Measurements from ENCODE around the gene HOATZ. TPM values are rescaled to one million over a fixed set of nuclear protein-coding genes. Genes with fewer than 3 reads are reported as not detected.

The HOATZ gene
- total RNA-seq, result not detected
- long read RNA-seq, result 0 reads

- intact Hi-C loops (cut with DNase I), result no loop called here
- no peak for DNase-seq (ENCODE audit: low spot score)
Observed at GRCh38 chr11:111514216-111515031, at the start of gene HOATZ. Gene HOATZ, plus strand, starts transcription at chr11:111514778. Its CDS starts 7 bp downstream, at chr11:111514785.

GRCh38 chr11:111465400-111465799, 49.2 kb upstream of the HOATZ start:
- intact Hi-C loops (cut with DNase I), result no loop called here

GRCh38 chr11:111466615-111467014, 48.0 kb upstream of the HOATZ start:
- DNase-seq (ENCODE audit: low spot score), result no peak
- intact Hi-C loops (cut with DNase I), result no loop called here

More at GRCh38 chr11:111465400-111465799, 49.2 kb upstream of the HOATZ start:
- no peak for DNase-seq (ENCODE audit: low spot score)

GRCh38 chr11:111469200-111469599, 45.4 kb upstream of the HOATZ start:
- no peak for DNase-seq (ENCODE audit: low spot score)
- intact Hi-C loops (cut with DNase I), result no loop called here

GRCh38 chr11:111472228-111472627, 42.4 kb upstream of the HOATZ start:
- intact Hi-C loops (cut with DNase I), result no loop called here
- no peak for DNase-seq (ENCODE audit: low spot score)

GRCh38 chr11:111474432-111474831, 40.1 kb upstream of the HOATZ start:
- intact Hi-C loops (cut with DNase I), result no loop called here
- no peak for DNase-seq (ENCODE audit: low spot score)

- DNase-seq (ENCODE audit: low spot score), result no peak
- intact Hi-C loops (cut with DNase I), result no loop called here
Observed at GRCh38 chr11:111476366-111476765, 38.2 kb upstream of the HOATZ start.

GRCh38 chr11:111476956-111477355, 37.6 kb upstream of the HOATZ start:
- intact Hi-C loops (cut with DNase I), result no loop called here
- no peak for DNase-seq (ENCODE audit: low spot score)

- no peak for DNase-seq (ENCODE audit: low spot score)
- intact Hi-C loops (cut with DNase I), result no loop called here
Observed at GRCh38 chr11:111477898-111478297, 36.7 kb upstream of the HOATZ start.

GRCh38 chr11:111479666-111480065, 34.9 kb upstream of the HOATZ start:
- intact Hi-C loops (cut with DNase I), result no loop called here
- no peak for DNase-seq (ENCODE audit: low spot score)

- intact Hi-C loops (cut with DNase I), result no loop called here
- no peak for DNase-seq (ENCODE audit: low spot score)
Observed at GRCh38 chr11:111483431-111483830, 31.1 kb upstream of the HOATZ start.

GRCh38 chr11:111490496-111490895, 24.1 kb upstream of the HOATZ start:
- intact Hi-C loops (cut with DNase I), result no loop called here
- DNase-seq (ENCODE audit: low spot score), result no peak

GRCh38 chr11:111494040-111494439, 20.5 kb upstream of the HOATZ start:
- no peak for DNase-seq (ENCODE audit: low spot score)
- intact Hi-C loops (cut with DNase I), result no loop called here

- intact Hi-C loops (cut with DNase I), result no loop called here
- no peak for DNase-seq (ENCODE audit: low spot score)
Observed at GRCh38 chr11:111499483-111499882, 15.1 kb upstream of the HOATZ start.

- intact Hi-C loops (cut with DNase I), result no loop called here
Observed at GRCh38 chr11:111500481-111500880, 14.1 kb upstream of the HOATZ start.

GRCh38 chr11:111502611-111503010, 12.0 kb upstream of the HOATZ start:
- intact Hi-C loops (cut with DNase I), result no loop called here
- no peak for DNase-seq (ENCODE audit: low spot score)

More at GRCh38 chr11:111500481-111500880, 14.1 kb upstream of the HOATZ start:
- DNase-seq (ENCODE audit: low spot score), result no peak

GRCh38 chr11:111510311-111510710, 4.3 kb upstream of the HOATZ start:
- intact Hi-C loops (cut with DNase I), result no loop called here
- DNase-seq (ENCODE audit: low spot score), result no peak

- intact Hi-C loops (cut with DNase I), result no loop called here
- DNase-seq (ENCODE audit: low spot score), result no peak
Observed at GRCh38 chr11:111512296-111513239, 2.0 kb upstream of the HOATZ start, which contains the start of gene BTG4. Gene BTG4, minus strand, starts transcription at chr11:111512386. Its CDS starts 13,610 bp downstream, at chr11:111498776.

- intact Hi-C loops (cut with DNase I), result no loop called here
- DNase-seq (ENCODE audit: low spot score), result no peak
Observed at GRCh38 chr11:111513240-111513605, 1.4 kb upstream of the HOATZ start.

GRCh38 chr11:111515591-111515990, 1.0 kb downstream of the HOATZ start:
- intact Hi-C loops (cut with DNase I), result no loop called here
- no peak for DNase-seq (ENCODE audit: low spot score)
